HG02943 (cell line): Measurements from ENCODE around the gene HPD.

Source experiments
- ATAC-seq: cut with Tn5 transposase; IDR thresholded peaks from one replicate; pipeline ENCODE4 v1.9.1; 2021; ENCODE audit warnings: mild to moderate bottlenecking, low read depth, moderate library complexity; ENCODE audit not compliant: unreplicated experiment

The HPD gene

GRCh38 chr12:121812320-121812871 lies 46.3 kb downstream of the HPD start:
- no peak for ATAC-seq

- ATAC-seq, result no peak
These were observed 47.0 kb downstream of the HPD start for GRCh38 chr12:121811434-121812319.

GRCh38 chr12:121810833-121811433 lies 47.7 kb downstream of the HPD start:
- no peak for ATAC-seq

- ATAC-seq, result no peak
These were observed 48.3 kb downstream of the HPD start for GRCh38 chr12:121810234-121810817.

GRCh38 chr12:121809712-121810116 lies 48.9 kb downstream of the HPD start:
- no peak for ATAC-seq

GRCh38 chr12:121808623-121809022 lies 50.0 kb downstream of the HPD start:
- ATAC-seq, result no peak

- ATAC-seq, result no peak
These were observed 50.9 kb downstream of the HPD start for GRCh38 chr12:121807642-121808347.

- no peak for ATAC-seq
These were observed 51.9 kb downstream of the HPD start for GRCh38 chr12:121806546-121807423.

GRCh38 chr12:121806009-121806545 lies 52.6 kb downstream of the HPD start:
- ATAC-seq, result no peak

- no peak for ATAC-seq
These were observed 53.3 kb downstream of the HPD start for GRCh38 chr12:121805171-121806008.

GRCh38 chr12:121804417-121805111 lies 54.1 kb downstream of the HPD start:
- ATAC-seq, result no peak

GRCh38 chr12:121803861-121804416 lies 54.7 kb downstream of the HPD start, which contains the start of gene SETD1B:
SETD1B (plus strand) TSS chr12:121804009; CDS start chr12:121804738, 729 bp downstream.
- ATAC-seq, result no peak

- peak; percentile 37 for ATAC-seq
These were observed 55.6 kb downstream of the HPD start for GRCh38 chr12:121802843-121803698.

GRCh38 chr12:121802485-121802842 lies 56.2 kb downstream of the HPD start:
- ATAC-seq, result no peak

- no peak for ATAC-seq
These were observed 56.8 kb downstream of the HPD start for GRCh38 chr12:121801595-121802484.
